Lower leg skin (tissue), 3 donors: ENCODE results near the gene PRKCSH.

Source experiments
- CTCF ChIP-seq, 3 donors: fragments of 450-650 bp; IDR thresholded peaks; one replicate each; pipeline ENCODE4 v1.5.1; 2016; ENCODE audit warnings: antibody characterized with exemption in 3 of 3, mild to moderate bottlenecking in 3 of 3, moderate library complexity in 2 of 3
- POLR2A ChIP-seq, 2 donors: fragments of 450-650 bp; IDR thresholded peaks; one replicate each; pipeline ENCODE4 v1.6.1; 2016 to 2017; ENCODE audit warnings: antibody characterized with exemption in 2 of 2, mild to moderate bottlenecking in 1 of 2, moderate library complexity in 1 of 2

GRCh38 chr19:11445141-11445540, 9.7 kb downstream of the PRKCSH start:
- no peak for TF ChIP-seq CTCF (IDR thresholded peaks at IDR 0.05)
- no peak for TF ChIP-seq POLR2A (IDR thresholded peaks at IDR 0.05)
